ENCODE measurements around the gene GOLGA2.
A peak's percentile ranks its signal among the peaks of the same experiment; 100 is the strongest.
"Not testable (repeated sequence)": the region's sequence is repeated elsewhere in the genome, so short reads cannot be mapped to it uniquely, and the experiment has no call there.

The GOLGA2 gene

DNA sequence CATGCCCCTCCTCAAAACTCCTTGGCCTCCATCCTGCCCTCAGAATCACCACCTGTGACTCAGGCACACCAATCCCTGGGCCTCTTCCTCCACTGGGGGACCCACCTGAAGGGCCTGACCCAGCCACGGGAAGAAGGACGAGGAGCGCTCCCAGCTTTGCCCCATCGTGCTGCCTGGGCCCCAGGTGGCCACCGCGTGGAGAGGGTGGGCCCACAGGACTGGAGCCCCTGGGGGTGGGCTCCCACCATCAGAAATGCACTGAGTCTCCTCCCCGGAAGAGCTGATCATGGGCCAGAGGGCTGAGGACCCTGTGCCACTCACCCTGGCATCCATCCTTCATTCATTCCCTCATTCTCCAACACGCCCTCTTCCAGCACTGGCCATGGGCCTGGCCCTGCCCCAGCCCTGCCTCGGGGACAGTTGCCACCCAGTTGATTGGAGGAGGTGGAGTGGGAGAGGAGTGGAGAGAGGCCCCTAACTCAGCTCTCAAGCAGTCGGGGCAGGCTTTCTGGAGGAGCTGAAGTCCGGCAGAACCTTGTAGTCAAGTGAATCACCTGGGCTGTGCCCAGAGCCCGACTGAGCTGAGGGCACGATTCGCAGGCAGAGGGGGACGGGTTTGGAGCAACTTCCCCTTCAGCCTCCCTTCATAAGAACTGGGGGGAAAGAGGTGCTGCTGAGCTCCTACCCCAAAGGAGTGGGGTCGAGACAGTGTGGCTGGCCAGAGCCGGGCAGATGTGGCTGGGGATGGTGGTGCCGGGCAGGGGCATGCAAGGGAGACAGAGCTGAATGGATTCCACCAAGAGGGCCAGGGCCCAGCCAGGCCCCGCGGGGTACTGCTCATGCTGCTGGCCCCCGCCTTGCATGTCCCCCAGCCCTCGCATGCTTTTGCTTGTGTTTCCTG, 43.0 kb downstream of the GOLGA2 start:
- H3K27me3 ChIP-seq (ENCODE audit: insufficient read depth, poor library complexity, severe bottlenecking): no peaks in the 10 kb centered on the region
- no peak for DNase-seq (ENCODE audit: low read depth in 1 of 2, low spot score in 1 of 2)
- H3K4me3 ChIP-seq (replicated peaks; ENCODE audit: insufficient read depth, low read length): no peak overlapping the region
- TF ChIP-seq GABPA (IDR thresholded peaks at IDR 0.05; ENCODE audit: low read depth) (no peak), POLR2AphosphoS5 (IDR thresholded peaks at IDR 0.05; ENCODE audit: low read depth) (no peak), SPI1 (IDR thresholded peaks at IDR 0.05; ENCODE audit: borderline replicate concordance, low read depth) (no peak)
- TF ChIP-seq, protein P1, sequence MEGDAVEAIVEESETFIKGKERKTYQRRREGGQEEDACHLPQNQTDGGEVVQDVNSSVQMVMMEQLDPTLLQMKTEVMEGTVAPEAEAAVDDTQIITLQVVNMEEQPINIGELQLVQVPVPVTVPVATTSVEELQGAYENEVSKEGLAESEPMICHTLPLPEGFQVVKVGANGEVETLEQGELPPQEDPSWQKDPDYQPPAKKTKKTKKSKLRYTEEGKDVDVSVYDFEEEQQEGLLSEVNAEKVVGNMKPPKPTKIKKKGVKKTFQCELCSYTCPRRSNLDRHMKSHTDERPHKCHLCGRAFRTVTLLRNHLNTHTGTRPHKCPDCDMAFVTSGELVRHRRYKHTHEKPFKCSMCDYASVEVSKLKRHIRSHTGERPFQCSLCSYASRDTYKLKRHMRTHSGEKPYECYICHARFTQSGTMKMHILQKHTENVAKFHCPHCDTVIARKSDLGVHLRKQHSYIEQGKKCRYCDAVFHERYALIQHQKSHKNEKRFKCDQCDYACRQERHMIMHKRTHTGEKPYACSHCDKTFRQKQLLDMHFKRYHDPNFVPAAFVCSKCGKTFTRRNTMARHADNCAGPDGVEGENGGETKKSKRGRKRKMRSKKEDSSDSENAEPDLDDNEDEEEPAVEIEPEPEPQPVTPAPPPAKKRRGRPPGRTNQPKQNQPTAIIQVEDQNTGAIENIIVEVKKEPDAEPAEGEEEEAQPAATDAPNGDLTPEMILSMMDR (IDR thresholded peaks at IDR 0.05; ENCODE audit: insufficient read depth, low read length): no peak
- TF ChIP-seq, protein P2, sequence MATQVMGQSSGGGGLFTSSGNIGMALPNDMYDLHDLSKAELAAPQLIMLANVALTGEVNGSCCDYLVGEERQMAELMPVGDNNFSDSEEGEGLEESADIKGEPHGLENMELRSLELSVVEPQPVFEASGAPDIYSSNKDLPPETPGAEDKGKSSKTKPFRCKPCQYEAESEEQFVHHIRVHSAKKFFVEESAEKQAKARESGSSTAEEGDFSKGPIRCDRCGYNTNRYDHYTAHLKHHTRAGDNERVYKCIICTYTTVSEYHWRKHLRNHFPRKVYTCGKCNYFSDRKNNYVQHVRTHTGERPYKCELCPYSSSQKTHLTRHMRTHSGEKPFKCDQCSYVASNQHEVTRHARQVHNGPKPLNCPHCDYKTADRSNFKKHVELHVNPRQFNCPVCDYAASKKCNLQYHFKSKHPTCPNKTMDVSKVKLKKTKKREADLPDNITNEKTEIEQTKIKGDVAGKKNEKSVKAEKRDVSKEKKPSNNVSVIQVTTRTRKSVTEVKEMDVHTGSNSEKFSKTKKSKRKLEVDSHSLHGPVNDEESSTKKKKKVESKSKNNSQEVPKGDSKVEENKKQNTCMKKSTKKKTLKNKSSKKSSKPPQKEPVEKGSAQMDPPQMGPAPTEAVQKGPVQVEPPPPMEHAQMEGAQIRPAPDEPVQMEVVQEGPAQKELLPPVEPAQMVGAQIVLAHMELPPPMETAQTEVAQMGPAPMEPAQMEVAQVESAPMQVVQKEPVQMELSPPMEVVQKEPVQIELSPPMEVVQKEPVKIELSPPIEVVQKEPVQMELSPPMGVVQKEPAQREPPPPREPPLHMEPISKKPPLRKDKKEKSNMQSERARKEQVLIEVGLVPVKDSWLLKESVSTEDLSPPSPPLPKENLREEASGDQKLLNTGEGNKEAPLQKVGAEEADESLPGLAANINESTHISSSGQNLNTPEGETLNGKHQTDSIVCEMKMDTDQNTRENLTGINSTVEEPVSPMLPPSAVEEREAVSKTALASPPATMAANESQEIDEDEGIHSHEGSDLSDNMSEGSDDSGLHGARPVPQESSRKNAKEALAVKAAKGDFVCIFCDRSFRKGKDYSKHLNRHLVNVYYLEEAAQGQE (IDR thresholded peaks at IDR 0.05; ENCODE audit: insufficient replicate concordance, low read depth): no peak
- no peak overlapping the region for H3K27ac ChIP-seq (replicated peaks)

DNA sequence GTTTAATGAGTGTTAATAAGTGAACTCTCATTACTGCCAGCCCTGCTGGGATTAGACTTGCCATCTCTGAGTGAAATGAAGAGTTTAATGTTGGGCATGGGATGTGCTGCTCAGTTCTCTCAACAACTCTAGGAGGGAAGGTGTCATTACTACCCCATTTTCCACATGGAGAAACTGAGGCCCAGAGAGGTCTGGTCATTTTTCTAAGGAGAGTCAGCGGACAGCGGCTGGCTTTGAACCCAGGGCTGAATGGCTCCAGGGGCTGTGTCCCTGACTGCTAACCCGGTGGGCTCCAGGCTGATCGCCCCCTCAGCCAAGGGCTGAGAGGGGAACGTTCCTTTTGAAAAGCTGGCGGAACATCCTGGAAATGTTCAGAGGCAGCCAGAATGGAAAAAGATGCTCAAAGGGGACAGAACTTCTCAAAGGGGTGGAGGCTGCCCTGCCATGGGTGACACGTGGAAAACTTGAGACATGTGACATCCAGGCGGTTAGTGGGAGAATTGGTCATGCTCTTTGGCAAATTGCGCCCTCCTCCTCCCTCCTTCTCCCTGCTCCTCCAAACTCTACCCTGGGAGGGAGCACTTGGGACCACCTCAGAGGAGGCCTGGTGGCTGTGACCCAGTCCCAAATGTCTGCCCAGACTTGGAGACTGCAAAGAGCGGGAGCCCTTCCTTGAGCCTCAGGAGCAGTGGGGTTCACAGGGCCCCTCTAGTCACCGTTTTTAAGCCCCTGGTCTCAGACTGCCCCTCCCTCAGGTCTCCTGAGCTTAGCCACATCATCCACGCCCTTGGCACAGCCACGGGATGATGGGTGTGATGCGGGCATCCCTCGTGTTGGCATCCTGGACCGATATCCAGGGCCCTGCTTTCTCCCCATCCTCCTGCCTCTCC, 43.9 kb downstream of the GOLGA2 start:
- H3K27me3 ChIP-seq (ENCODE audit: insufficient read depth, poor library complexity, severe bottlenecking): no peaks in the 10 kb centered on the region
- TF ChIP-seq SPI1 (IDR thresholded peaks at IDR 0.05; ENCODE audit: borderline replicate concordance, low read depth) (no peak), GABPA (IDR thresholded peaks at IDR 0.05; ENCODE audit: low read depth) (no peak), POLR2AphosphoS5 (IDR thresholded peaks at IDR 0.05; ENCODE audit: low read depth) (no peak)
- TF ChIP-seq, protein P2 (IDR thresholded peaks at IDR 0.05; ENCODE audit: insufficient replicate concordance, low read depth): no peak
- TF ChIP-seq, protein P1 (IDR thresholded peaks at IDR 0.05; ENCODE audit: insufficient read depth, low read length): no peak
- DNase-seq (ENCODE audit: low read depth in 1 of 2, low spot score in 1 of 2): no peak

DNA sequence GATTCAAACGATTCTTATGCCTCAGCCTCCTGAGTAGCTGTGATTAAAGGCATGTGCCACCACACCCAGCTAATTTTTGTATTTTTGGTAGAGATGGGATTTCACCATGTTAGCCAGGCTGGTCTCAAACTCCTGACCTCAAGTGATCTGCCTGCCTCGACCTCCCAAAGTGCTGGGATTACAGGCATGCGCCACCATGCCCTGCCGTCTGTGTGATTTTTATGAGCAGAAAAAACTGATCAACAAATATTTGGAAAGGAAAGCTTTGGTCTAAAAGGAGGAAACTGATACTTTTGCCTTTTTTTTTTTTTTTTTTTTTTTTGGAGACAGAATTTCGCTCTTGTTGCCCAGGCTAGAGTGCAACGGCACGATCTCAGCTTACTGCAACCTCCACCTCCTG, 44.9 kb downstream of the GOLGA2 start:
- not testable (repeated sequence) for DNase-seq (ENCODE audit: low read depth in 1 of 2, low spot score in 1 of 2); H3K4me3 ChIP-seq (replicated peaks; ENCODE audit: insufficient read depth, low read length); H3K27ac ChIP-seq (replicated peaks); H3K27me3 ChIP-seq (ENCODE audit: insufficient read depth, poor library complexity, severe bottlenecking)

More for the DNA sequence above, 43.9 kb downstream of the GOLGA2 start:
- H3K27ac ChIP-seq (replicated peaks): no peak overlapping the region
- H3K4me3 ChIP-seq (replicated peaks; ENCODE audit: insufficient read depth, low read length): no peak overlapping the region

DNA sequence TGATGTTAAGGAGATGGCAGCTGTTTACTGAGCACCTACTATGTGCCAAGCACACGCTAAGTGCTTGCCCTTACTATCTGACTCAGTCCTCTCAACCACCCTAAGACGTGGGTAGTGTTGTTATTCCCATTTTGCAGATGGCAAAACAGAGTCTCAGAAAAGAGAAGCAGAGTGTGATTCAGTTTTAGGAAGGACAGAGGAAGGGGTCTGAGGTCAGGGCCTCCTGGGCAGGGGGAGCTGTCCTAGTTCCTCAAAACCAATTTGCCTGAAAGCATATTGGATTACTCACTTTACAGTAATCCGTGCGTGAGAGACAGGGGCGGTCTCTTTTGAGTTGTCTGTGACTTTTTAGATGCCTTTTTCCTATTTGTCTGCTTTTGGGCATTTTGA, 49.4 kb downstream of the GOLGA2 start:
- no peak for TF ChIP-seq GABPA (IDR thresholded peaks at IDR 0.05; ENCODE audit: low read depth)
- TF ChIP-seq, protein P1 (IDR thresholded peaks at IDR 0.05; ENCODE audit: insufficient read depth, low read length): no peak
- TF ChIP-seq POLR2AphosphoS5 (IDR thresholded peaks at IDR 0.05; ENCODE audit: low read depth): no peak
- TF ChIP-seq, protein P2 (IDR thresholded peaks at IDR 0.05; ENCODE audit: insufficient replicate concordance, low read depth): no peak
- TF ChIP-seq SPI1 (IDR thresholded peaks at IDR 0.05; ENCODE audit: borderline replicate concordance, low read depth): peak; percentile 18; the same call in 1 of the 2 replicates
- peak in 1 of 2 experiments; percentile 69 for DNase-seq (ENCODE audit: low read depth in 1 of 2, low spot score in 1 of 2)
- Histone ChIP-seq H3K4me3 (replicated peaks; ENCODE audit: insufficient read depth, low read length) (no peak overlapping the region), H3K27ac (replicated peaks) (no peak overlapping the region), H3K27me3 (ENCODE audit: insufficient read depth, poor library complexity, severe bottlenecking) (no peaks in the 10 kb centered on the region)

Measured in HL-60 (cell line).